ENCODE data around the gene PLXNA4. TPM values are rescaled to one million over a fixed set of nuclear protein-coding genes. Genes with fewer than 3 reads are reported as not detected.

The PLXNA4 gene
- total and polyA plus RNA-seq, 2 experiments from 2014 or later: 0.08 to 0.80 TPM

DNA sequence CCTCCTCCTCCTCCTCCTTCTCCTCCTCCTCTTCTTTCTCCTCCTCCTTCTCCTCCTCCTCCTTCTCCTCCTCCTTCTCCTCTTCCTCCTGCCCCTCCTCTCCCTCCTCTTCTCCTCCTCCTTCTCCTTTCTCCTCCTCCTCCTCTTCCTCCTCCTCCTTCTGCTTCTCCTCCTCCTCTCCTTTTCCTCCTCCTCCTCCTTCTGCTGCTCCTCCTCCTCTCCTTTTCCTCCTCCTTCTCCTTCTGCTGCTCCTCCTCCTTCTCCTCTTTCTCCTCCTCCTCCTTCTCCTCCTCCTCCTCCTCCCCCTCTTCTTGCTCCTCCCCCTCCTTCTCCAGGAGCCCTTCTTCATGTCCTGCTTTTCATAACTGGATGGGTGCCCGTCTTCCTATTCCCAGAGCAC is 12.2 kb downstream of the PLXNA4 start (continued):
- TF ChIP-seq, protein P1, sequence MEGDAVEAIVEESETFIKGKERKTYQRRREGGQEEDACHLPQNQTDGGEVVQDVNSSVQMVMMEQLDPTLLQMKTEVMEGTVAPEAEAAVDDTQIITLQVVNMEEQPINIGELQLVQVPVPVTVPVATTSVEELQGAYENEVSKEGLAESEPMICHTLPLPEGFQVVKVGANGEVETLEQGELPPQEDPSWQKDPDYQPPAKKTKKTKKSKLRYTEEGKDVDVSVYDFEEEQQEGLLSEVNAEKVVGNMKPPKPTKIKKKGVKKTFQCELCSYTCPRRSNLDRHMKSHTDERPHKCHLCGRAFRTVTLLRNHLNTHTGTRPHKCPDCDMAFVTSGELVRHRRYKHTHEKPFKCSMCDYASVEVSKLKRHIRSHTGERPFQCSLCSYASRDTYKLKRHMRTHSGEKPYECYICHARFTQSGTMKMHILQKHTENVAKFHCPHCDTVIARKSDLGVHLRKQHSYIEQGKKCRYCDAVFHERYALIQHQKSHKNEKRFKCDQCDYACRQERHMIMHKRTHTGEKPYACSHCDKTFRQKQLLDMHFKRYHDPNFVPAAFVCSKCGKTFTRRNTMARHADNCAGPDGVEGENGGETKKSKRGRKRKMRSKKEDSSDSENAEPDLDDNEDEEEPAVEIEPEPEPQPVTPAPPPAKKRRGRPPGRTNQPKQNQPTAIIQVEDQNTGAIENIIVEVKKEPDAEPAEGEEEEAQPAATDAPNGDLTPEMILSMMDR (conservative IDR thresholded peaks at IDR 0.05; ENCODE audit: low read depth in 2 of 2): no peak
- TF ChIP-seq, protein P2, sequence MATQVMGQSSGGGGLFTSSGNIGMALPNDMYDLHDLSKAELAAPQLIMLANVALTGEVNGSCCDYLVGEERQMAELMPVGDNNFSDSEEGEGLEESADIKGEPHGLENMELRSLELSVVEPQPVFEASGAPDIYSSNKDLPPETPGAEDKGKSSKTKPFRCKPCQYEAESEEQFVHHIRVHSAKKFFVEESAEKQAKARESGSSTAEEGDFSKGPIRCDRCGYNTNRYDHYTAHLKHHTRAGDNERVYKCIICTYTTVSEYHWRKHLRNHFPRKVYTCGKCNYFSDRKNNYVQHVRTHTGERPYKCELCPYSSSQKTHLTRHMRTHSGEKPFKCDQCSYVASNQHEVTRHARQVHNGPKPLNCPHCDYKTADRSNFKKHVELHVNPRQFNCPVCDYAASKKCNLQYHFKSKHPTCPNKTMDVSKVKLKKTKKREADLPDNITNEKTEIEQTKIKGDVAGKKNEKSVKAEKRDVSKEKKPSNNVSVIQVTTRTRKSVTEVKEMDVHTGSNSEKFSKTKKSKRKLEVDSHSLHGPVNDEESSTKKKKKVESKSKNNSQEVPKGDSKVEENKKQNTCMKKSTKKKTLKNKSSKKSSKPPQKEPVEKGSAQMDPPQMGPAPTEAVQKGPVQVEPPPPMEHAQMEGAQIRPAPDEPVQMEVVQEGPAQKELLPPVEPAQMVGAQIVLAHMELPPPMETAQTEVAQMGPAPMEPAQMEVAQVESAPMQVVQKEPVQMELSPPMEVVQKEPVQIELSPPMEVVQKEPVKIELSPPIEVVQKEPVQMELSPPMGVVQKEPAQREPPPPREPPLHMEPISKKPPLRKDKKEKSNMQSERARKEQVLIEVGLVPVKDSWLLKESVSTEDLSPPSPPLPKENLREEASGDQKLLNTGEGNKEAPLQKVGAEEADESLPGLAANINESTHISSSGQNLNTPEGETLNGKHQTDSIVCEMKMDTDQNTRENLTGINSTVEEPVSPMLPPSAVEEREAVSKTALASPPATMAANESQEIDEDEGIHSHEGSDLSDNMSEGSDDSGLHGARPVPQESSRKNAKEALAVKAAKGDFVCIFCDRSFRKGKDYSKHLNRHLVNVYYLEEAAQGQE (IDR thresholded peaks at IDR 0.05; ENCODE audit: unreplicated experiment): no peak

DNA sequence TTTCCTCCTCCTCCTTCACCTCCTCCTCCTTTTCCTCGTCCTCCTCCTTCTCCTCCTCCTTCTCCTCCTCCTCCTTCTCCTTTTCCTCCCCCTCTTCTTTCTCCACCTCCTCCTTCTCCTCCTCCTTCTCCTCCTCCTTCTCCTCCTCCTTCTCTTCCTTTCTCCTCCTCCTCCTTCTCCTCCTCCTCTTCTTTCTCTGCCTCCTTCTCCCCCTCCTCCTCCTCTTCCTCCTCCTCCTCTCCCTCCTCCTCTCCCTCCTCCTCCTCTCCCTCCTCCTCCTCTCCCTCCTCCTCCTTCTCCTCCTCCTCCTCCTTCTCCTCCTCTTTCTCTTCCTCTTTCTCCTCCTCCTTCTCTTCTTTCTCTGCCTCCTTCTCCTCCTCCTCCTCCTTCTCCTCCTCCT is 13.6 kb downstream of the PLXNA4 start:
- peaks cover 4% of the 10 kb centered on the region; the same call in 2 of the 3 replicates for H3K36me3 Mint-ChIP-seq (ENCODE audit: low read depth)
- Histone ChIP-seq H4K20me1 (replicated peaks; ENCODE audit: insufficient read depth) (no peaks in the 10 kb centered on the region), H3K4me3 (no peak overlapping the region), H3K27me3 (ENCODE audit: insufficient read depth) (peaks cover 14% of the 10 kb centered on the region), H2AFZ (no peak overlapping the region), H3K9me2 (ENCODE audit: insufficient read depth) (no peaks in the 10 kb centered on the region), H3K79me2 (replicated peaks; ENCODE audit: insufficient read depth) (no peaks in the 10 kb centered on the region), H3K4me2 (no peak overlapping the region), H3K4me1 (ENCODE audit: insufficient read depth) (peaks cover 11% of the 10 kb centered on the region), H3F3A (replicated peaks; ENCODE audit: low read depth) (no peaks in the 10 kb centered on the region), H3K36me3 (ENCODE audit: insufficient read depth) (no peaks in the 10 kb centered on the region), H3K27ac (ENCODE audit: low read depth) (no peak overlapping the region)
- TF ChIP-seq POLR2AphosphoS5 (IDR thresholded peaks at IDR 0.05; ENCODE audit: low read depth) (no peak), EZH2 (IDR thresholded peaks at IDR 0.05; ENCODE audit: low read depth, unreplicated experiment) (no peak), STAT1 (IDR thresholded peaks at IDR 0.05; ENCODE audit: unreplicated experiment) (no peak), JUNB (IDR thresholded peaks at IDR 0.05; ENCODE audit: unreplicated experiment) (no peak), ZNF331 (CRISPR knock-in tag; IDR thresholded peaks at IDR 0.05; ENCODE audit: low read depth) (no peak), EZH2phosphoT487 (IDR thresholded peaks at IDR 0.05; ENCODE audit: unreplicated experiment) (no peak), CREB1 (CRISPR knock-in tag; IDR thresholded peaks at IDR 0.05; ENCODE audit: low read depth) (no peak)
- TF ChIP-seq, protein P1 (conservative IDR thresholded peaks at IDR 0.05; ENCODE audit: low read depth in 2 of 2): no peak
- TF ChIP-seq, protein P3, sequence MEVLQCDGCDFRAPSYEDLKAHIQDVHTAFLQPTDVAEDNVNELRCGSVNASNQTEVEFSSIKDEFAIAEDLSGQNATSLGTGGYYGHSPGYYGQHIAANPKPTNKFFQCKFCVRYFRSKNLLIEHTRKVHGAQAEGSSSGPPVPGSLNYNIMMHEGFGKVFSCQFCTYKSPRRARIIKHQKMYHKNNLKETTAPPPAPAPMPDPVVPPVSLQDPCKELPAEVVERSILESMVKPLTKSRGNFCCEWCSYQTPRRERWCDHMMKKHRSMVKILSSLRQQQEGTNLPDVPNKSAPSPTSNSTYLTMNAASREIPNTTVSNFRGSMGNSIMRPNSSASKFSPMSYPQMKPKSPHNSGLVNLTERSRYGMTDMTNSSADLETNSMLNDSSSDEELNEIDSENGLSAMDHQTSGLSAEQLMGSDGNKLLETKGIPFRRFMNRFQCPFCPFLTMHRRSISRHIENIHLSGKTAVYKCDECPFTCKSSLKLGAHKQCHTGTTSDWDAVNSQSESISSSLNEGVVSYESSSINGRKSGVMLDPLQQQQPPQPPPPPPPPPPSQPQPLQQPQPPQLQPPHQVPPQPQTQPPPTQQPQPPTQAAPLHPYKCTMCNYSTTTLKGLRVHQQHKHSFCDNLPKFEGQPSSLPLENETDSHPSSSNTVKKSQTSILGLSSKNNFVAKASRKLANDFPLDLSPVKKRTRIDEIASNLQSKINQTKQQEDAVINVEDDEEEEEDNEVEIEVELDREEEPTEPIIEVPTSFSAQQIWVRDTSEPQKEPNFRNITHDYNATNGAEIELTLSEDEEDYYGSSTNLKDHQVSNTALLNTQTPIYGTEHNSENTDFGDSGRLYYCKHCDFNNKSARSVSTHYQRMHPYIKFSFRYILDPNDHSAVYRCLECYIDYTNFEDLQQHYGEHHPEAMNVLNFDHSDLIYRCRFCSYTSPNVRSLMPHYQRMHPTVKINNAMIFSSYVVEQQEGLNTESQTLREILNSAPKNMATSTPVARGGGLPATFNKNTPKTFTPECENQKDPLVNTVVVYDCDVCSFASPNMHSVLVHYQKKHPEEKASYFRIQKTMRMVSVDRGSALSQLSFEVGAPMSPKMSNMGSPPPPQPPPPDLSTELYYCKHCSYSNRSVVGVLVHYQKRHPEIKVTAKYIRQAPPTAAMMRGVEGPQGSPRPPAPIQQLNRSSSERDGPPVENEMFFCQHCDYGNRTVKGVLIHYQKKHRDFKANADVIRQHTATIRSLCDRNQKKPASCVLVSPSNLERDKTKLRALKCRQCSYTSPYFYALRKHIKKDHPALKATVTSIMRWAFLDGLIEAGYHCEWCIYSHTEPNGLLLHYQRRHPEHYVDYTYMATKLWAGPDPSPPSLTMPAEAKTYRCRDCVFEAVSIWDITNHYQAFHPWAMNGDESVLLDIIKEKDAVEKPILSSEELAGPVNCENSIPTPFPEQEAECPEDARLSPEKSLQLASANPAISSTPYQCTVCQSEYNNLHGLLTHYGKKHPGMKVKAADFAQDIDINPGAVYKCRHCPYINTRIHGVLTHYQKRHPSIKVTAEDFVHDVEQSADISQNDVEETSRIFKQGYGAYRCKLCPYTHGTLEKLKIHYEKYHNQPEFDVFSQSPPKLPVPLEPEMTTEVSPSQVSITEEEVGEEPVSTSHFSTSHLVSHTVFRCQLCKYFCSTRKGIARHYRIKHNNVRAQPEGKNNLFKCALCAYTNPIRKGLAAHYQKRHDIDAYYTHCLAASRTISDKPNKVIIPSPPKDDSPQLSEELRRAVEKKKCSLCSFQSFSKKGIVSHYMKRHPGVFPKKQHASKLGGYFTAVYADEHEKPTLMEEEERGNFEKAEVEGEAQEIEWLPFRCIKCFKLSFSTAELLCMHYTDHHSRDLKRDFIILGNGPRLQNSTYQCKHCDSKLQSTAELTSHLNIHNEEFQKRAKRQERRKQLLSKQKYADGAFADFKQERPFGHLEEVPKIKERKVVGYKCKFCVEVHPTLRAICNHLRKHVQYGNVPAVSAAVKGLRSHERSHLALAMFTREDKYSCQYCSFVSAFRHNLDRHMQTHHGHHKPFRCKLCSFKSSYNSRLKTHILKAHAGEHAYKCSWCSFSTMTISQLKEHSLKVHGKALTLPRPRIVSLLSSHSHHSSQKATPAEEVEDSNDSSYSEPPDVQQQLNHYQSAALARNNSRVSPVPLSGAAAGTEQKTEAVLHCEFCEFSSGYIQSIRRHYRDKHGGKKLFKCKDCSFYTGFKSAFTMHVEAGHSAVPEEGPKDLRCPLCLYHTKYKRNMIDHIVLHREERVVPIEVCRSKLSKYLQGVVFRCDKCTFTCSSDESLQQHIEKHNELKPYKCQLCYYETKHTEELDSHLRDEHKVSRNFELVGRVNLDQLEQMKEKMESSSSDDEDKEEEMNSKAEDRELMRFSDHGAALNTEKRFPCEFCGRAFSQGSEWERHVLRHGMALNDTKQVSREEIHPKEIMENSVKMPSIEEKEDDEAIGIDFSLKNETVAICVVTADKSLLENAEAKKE (CRISPR knock-in tag; IDR thresholded peaks at IDR 0.05): no peak
- DNase-seq (ENCODE audit: low spot score) (no peak), ATAC-seq (no peak)
- no peak overlapping the region for H3K4me3 Mint-ChIP-seq
- peaks cover 20% of the 10 kb centered on the region for H3K27me3 Mint-ChIP-seq (ENCODE audit: insufficient read depth, low read depth, poor library complexity)
- H3K27ac Mint-ChIP-seq: no peak overlapping the region
- peaks cover 4% of the 10 kb centered on the region; the same call in 2 of the 3 replicates for H3K9me3 Mint-ChIP-seq
- peaks cover 13% of the 10 kb centered on the region for H3K4me1 Mint-ChIP-seq

Measured in GM23338 (cell line).